WTC11 (cell line): Measurements from ENCODE around the gene MTUS2. TPM values are rescaled to one million over a fixed set of nuclear protein-coding genes. Genes with fewer than 3 reads are reported as not detected.

Experiments
- ATAC-seq: fragments of 200-7000 bp; cut with Tn5 transposase; 2 replicates; pipeline ENCODE4 v1.10.0; 2021; ENCODE audit warnings: mild to moderate bottlenecking, moderate library complexity
- CTCF ChIA-PET: fragments of 300-600 bp; sonication (Branson Sonifier 250); formaldehyde crosslinking; loops from one replicate; lab custom pipeline; 2021; ENCODE audit warnings: antibody characterized with exemption; lab: Charles Lee
- POLR2A ChIA-PET: fragments of 350-600 bp; sonication (Branson Sonifier 250); formaldehyde crosslinking; loops from one replicate; lab custom pipeline; 2021; ENCODE audit warnings: antibody characterized with exemption; lab: Charles Lee
- DNase-seq: peaks from one replicate; pipeline ENCODE4 v3.0.0; 2021; ENCODE audit warnings: low spot score
- H3K27ac Mint-ChIP-seq: 2 replicates; pipeline ENCODE4 v1.8.0; 2021; ENCODE audit warnings: mixed read lengths
- H3K27me3 Mint-ChIP-seq: 2 replicates; pipeline ENCODE4 v1.8.0; 2021; ENCODE audit warnings: low read depth, mild to moderate bottlenecking, moderate library complexity, mixed read lengths
- H3K36me3 Mint-ChIP-seq: 2 replicates; pipeline ENCODE4 v1.8.0; 2021; ENCODE audit warnings: mixed read lengths
- H3K4me1 Mint-ChIP-seq: 2 replicates; pipeline ENCODE4 v1.8.0; 2022; ENCODE audit warnings: mixed read lengths
- H3K4me3 Mint-ChIP-seq: 2 replicates; pipeline ENCODE4 v1.8.0; 2021; ENCODE audit warnings: mild to moderate bottlenecking, moderate library complexity, mixed read lengths
- H3K9me3 Mint-ChIP-seq: 2 replicates; pipeline ENCODE4 v1.8.0; 2021; ENCODE audit warnings: mixed read lengths
- ARID4B ChIP-seq: sonication (generic); formaldehyde crosslinking; IDR thresholded peaks from 2 replicates; pipeline ENCODE4 v1.8.0; 2023; ENCODE audit warnings: missing genetic modification reagents, mild to moderate bottlenecking, borderline replicate concordance
- CTCF ChIP-seq: fragments of 200-600 bp; IDR thresholded peaks from 2 replicates; pipeline ENCODE4 v1.8.0; 2022; ENCODE audit warnings: antibody characterized with exemption
- FOXK1 ChIP-seq: sonication (generic); formaldehyde crosslinking; IDR thresholded peaks from 2 replicates; pipeline ENCODE4 v1.8.0; 2022; ENCODE audit warnings: mild to moderate bottlenecking, moderate library complexity, missing genetic modification reagents
- FOXP1 ChIP-seq: sonication (generic); formaldehyde crosslinking; IDR thresholded peaks from 2 replicates; pipeline ENCODE4 v1.8.0; 2022; ENCODE audit warnings: missing genetic modification reagents, mild to moderate bottlenecking, moderate library complexity, borderline replicate concordance
- RELA ChIP-seq: sonication (generic); formaldehyde crosslinking; IDR thresholded peaks from 2 replicates; pipeline ENCODE4 v1.8.1; 2022; ENCODE audit warnings: missing genetic modification reagents, mild to moderate bottlenecking, borderline replicate concordance
- SMAD3 ChIP-seq: sonication (generic); formaldehyde crosslinking; IDR thresholded peaks from 2 replicates; pipeline ENCODE4 v1.8.0; 2022; ENCODE audit warnings: missing genetic modification reagents, mild to moderate bottlenecking, borderline replicate concordance
- SMAD4 ChIP-seq: sonication (generic); formaldehyde crosslinking; IDR thresholded peaks from 2 replicates; pipeline ENCODE4 v1.8.0; 2022; ENCODE audit warnings: mild to moderate bottlenecking, missing genetic modification reagents
- ZNF281 ChIP-seq: sonication (generic); formaldehyde crosslinking; IDR thresholded peaks from 2 replicates; pipeline ENCODE4 v1.8.0; 2023; ENCODE audit warnings: mild to moderate bottlenecking, missing genetic modification reagents
- total RNA-seq: library from RNA; stranded (reverse); gene quantifications from 3 replicates; pipeline ENCODE4 v1.2.3, GENCODE V29; 2021
- TF ChIP-seq, protein P1 (sequence below): fragments of 250-450 bp; sonication (Bioruptor Pico); IDR thresholded peaks from 2 replicates; pipeline ENCODE4 v1.9.0; 2021; ENCODE audit warnings: mild to moderate bottlenecking
- TF ChIP-seq, protein P2 (sequence below): fragments of 250-450 bp; sonication (Bioruptor Pico); IDR thresholded peaks from 2 replicates; pipeline ENCODE4 v1.9.0; 2021; ENCODE audit warnings: moderate library complexity, mild to moderate bottlenecking, inconsistent platforms, borderline replicate concordance
- TF ChIP-seq, protein P3 (sequence below): sonication (generic); formaldehyde crosslinking; conservative IDR thresholded peaks from 2 replicates; pipeline ENCODE4 v1.8.1; 2022; ENCODE audit warnings: mild to moderate bottlenecking, missing genetic modification reagents

The MTUS2 gene
- total RNA-seq, 1 experiment from 2014 or later, result 0.22 TPM

DNA sequence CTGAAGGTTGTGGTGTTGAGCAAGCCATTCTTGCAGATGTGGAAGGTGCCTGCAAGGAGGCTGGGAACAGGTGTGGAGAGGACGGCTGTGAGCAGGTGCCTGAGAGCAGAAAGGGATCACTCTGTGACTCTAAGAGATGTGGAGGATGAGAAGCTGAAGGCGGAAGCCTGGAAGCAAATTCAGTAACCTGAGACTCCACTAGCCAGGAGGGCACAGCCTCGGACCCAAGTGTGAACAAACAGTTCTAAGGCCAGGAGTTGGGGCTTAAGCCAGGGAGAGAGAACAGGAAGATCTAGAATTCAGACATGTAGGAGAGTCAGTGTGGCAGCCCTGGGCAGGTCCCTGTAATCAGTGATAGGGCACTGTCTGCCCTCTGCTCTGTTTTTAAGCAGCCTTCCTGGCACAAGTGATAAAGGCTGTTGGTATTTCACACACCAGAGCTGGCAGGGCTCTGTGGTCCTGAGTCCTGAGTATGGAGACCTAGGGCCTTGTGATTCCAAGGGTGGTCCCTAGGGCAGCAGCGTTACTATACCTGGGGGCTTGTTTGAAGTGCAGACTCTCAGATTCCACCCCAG, 644.1 kb downstream of the MTUS2 start (continued):
- no peak for TF ChIP-seq ARID4B (CRISPR knock-in tag)

DNA sequence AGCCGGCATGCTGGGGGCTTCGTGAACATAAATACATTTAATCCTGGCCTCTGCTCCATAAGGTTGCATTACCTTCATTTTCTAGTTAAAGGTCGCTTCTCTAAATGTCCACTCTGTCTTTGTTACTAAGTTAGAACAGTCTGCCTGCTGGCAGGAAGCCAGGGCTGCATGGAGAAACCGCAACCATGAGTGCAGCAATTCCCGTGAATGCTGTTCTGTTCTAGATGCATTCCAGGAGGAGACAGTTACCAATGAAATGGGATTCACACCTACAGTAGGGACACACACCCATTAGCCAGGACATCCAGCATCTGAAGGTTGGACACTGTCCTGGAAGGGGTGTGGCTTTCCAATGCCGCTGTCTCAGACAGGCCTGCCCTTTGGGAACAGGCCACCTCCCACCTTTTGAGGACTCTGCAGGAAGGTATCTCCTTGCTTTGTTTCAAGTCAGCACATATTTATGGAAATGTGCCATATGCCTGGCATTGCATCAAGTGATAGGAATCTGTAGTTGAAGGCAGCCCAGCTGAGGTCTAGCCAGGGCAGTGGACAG, 645.7 kb downstream of the MTUS2 start:
- H3K9me3 Mint-ChIP-seq, result 0 out of 2 replicates have a peak, but pooled peaks cover 2% of the 10 kb centered on the region
- DNase-seq (no peak), ATAC-seq (peak; percentile 38)
- H3K27ac Mint-ChIP-seq, result no peak overlapping the region
- no peaks in the 10 kb centered on the region for H3K36me3 Mint-ChIP-seq
- TF ChIP-seq FOXK1 (CRISPR knock-in tag) (no peak), CTCF (no peak), ZNF281 (CRISPR knock-in tag) (no peak), RELA (no peak), SMAD4 (no peak), ARID4B (CRISPR knock-in tag) (no peak), SMAD3 (CRISPR knock-in tag) (no peak), FOXP1 (CRISPR knock-in tag) (no peak)
- TF ChIP-seq, protein P1, sequence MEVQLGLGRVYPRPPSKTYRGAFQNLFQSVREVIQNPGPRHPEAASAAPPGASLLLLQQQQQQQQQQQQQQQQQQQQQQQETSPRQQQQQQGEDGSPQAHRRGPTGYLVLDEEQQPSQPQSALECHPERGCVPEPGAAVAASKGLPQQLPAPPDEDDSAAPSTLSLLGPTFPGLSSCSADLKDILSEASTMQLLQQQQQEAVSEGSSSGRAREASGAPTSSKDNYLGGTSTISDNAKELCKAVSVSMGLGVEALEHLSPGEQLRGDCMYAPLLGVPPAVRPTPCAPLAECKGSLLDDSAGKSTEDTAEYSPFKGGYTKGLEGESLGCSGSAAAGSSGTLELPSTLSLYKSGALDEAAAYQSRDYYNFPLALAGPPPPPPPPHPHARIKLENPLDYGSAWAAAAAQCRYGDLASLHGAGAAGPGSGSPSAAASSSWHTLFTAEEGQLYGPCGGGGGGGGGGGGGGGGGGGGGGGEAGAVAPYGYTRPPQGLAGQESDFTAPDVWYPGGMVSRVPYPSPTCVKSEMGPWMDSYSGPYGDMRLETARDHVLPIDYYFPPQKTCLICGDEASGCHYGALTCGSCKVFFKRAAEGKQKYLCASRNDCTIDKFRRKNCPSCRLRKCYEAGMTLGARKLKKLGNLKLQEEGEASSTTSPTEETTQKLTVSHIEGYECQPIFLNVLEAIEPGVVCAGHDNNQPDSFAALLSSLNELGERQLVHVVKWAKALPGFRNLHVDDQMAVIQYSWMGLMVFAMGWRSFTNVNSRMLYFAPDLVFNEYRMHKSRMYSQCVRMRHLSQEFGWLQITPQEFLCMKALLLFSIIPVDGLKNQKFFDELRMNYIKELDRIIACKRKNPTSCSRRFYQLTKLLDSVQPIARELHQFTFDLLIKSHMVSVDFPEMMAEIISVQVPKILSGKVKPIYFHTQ (CRISPR knock-in tag), result no peak
- TF ChIP-seq, protein P2, sequence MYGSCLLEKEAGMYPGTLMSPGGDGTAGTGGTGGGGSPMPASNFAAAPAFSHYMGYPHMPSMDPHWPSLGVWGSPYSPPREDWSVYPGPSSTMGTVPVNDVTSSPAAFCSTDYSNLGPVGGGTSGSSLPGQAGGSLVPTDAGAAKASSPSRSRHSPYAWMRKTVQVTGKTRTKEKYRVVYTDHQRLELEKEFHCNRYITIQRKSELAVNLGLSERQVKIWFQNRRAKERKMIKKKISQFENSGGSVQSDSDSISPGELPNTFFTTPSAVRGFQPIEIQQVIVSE (CRISPR knock-in tag), result no peak
- TF ChIP-seq, protein P3, sequence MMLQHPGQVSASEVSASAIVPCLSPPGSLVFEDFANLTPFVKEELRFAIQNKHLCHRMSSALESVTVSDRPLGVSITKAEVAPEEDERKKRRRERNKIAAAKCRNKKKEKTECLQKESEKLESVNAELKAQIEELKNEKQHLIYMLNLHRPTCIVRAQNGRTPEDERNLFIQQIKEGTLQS (CRISPR knock-in tag), result no peak
- no peaks in the 10 kb centered on the region for H3K4me1 Mint-ChIP-seq
- no peak overlapping the region for H3K4me3 Mint-ChIP-seq
- CTCF ChIA-PET, result interaction anchor here (1.7 to 3.2 kb wide), 2 partner anchors 11 to 248 kb away, joined by 5 to 13 read pairs; no protein-coding TSS in a partner anchor
- no peaks in the 10 kb centered on the region; the same call in 1 of the 2 replicates for H3K27me3 Mint-ChIP-seq
- POLR2A ChIA-PET, result no interaction called here
